Cardiac muscle cell (in vitro differentiated cells and primary cell): Measurements from ENCODE around the gene SSU72. TPM values are rescaled to one million over a fixed set of nuclear protein-coding genes. Genes with fewer than 3 reads are reported as not detected.
"Not testable (repeated sequence)": the region's sequence is repeated elsewhere in the genome, so short reads cannot be mapped to it uniquely, and the experiment has no call there.

Source experiments
- DNase-seq, 2 donors: peaks; one replicate each; pipeline versions ENCODE4 v3.0.0 to v3.0.0-alpha.2; 2010 to 2017; ENCODE audit warnings: low read depth in 1 of 2, low spot score in 1 of 2
- H3K27ac ChIP-seq: fragments of 200-600 bp; sonication (generic); 2 replicates; pipeline ENCODE4 v1.5.1; 2016
- H3K27me3 ChIP-seq: fragments of 200-600 bp; sonication (generic); 2 replicates; pipeline ENCODE4 v1.6.0; 2016; ENCODE audit warnings: control low read depth
- H3K36me3 ChIP-seq: fragments of 200-600 bp; sonication (generic); 2 replicates; pipeline ENCODE4 v1.5.1; 2016; ENCODE audit warnings: control low read depth
- H3K4me1 ChIP-seq: fragments of 200-600 bp; sonication (generic); 2 replicates; pipeline ENCODE4 v1.8.1; 2017; ENCODE audit warnings: low read depth, mild to moderate bottlenecking, mixed run types
- H3K4me3 ChIP-seq: fragments of 200-600 bp; sonication (generic); 2 replicates; pipeline ENCODE4 v1.5.1; 2016; ENCODE audit warnings: mild to moderate bottlenecking
- H3K9me3 ChIP-seq: fragments of 200-600 bp; sonication (generic); 2 replicates; pipeline ENCODE4 v1.5.1; 2017; ENCODE audit warnings: low read depth, mild to moderate bottlenecking, control low read depth
- CTCF ChIP-seq: IDR thresholded peaks from 2 replicates; pipeline ENCODE4 v1.5.1; 2012; ENCODE audit warnings: low read depth, mild to moderate bottlenecking, low read length
- polyA plus RNA-seq: library from polyadenylated mRNA; unstranded; fragments of >200 nt; fragmentation: Nextera tagmentation; extraction: Ambion mirVana; gene quantifications from 2 replicates; pipeline ENCODE4 v1.2.1, GENCODE V29; 2016
- total RNA-seq: library from RNA; depleted of rRNA; stranded (reverse); fragments of >200 nt; gene quantifications from 2 replicates; pipeline ENCODE4 v1.2.3, GENCODE V29; 2016

Gene SSU72
- total and polyA plus RNA-seq, 2 experiments from 2014 or later, result 97.3 to 202 TPM

GRCh38 chr1:1504777-1505365, 69.8 kb downstream of the SSU72 start:
- not testable (repeated sequence) for H3K27me3 ChIP-seq, H3K36me3 ChIP-seq, H3K9me3 ChIP-seq, H3K4me1 ChIP-seq
- peak overlapping the region; percentile 90 for H3K27ac ChIP-seq
- DNase-seq, result peak; percentile 72 to 73
- peak; percentile 62 for TF ChIP-seq CTCF
- peak overlapping the region; percentile 6 for H3K4me3 ChIP-seq

GRCh38 chr1:1495461-1495975, 79.1 kb downstream of the SSU72 start:
- not testable (repeated sequence) for H3K27me3 ChIP-seq, H3K27ac ChIP-seq, H3K4me1 ChIP-seq

GRCh38 chr1:1494311-1494710, 80.4 kb downstream of the SSU72 start:
- H3K4me1 ChIP-seq, H3K27me3 ChIP-seq, H3K9me3 ChIP-seq, DNase-seq, H3K4me3 ChIP-seq, H3K27ac ChIP-seq: not testable (repeated sequence)
- peaks cover 11% of the 10 kb centered on the region for H3K36me3 ChIP-seq

More at GRCh38 chr1:1495461-1495975, 79.1 kb downstream of the SSU72 start:
- H3K9me3 ChIP-seq, DNase-seq, H3K4me3 ChIP-seq: not testable (repeated sequence)
- peaks cover 11% of the 10 kb centered on the region for H3K36me3 ChIP-seq

Other genes starting within 250 kb of the SSU72 start
- gene TAS1R3, start 243.6 kb downstream of the SSU72 start, total RNA-seq, result 0.81 and 1.1 TPM in 2 replicates
- 0.32 and 0.70 TPM in 2 replicates for gene TAS1R3, start 243.6 kb downstream of the SSU72 start, polyA plus RNA-seq
- 78.1 and 105 TPM in 2 replicates for gene DVL1, start 225.4 kb downstream of the SSU72 start, total RNA-seq
- 29.1 and 49.2 TPM in 2 replicates for gene DVL1, start 225.4 kb downstream of the SSU72 start, polyA plus RNA-seq
- gene MXRA8, start 216.3 kb downstream of the SSU72 start, total RNA-seq, result 50.4 and 90.1 TPM in 2 replicates
- 42.2 and 58.8 TPM in 2 replicates for gene MXRA8, start 216.3 kb downstream of the SSU72 start, polyA plus RNA-seq
- 235 and 301 TPM in 2 replicates for gene AURKAIP1, start 199.7 kb downstream of the SSU72 start, total RNA-seq
- 252 and 305 TPM in 2 replicates for gene AURKAIP1, start 199.7 kb downstream of the SSU72 start, polyA plus RNA-seq
- 183 and 230 TPM in 2 replicates for gene CCNL2, start 175.5 kb downstream of the SSU72 start, total RNA-seq
- 283 and 301 TPM in 2 replicates for gene CCNL2, start 175.5 kb downstream of the SSU72 start, polyA plus RNA-seq
- 97.6 and 168 TPM in 2 replicates for gene MRPL20, start 167.6 kb downstream of the SSU72 start, total RNA-seq
- 204 and 255 TPM in 2 replicates for gene MRPL20, start 167.6 kb downstream of the SSU72 start, polyA plus RNA-seq
- 0.49 and 0.60 TPM in 2 replicates for gene ANKRD65, start 153.6 kb downstream of the SSU72 start, total RNA-seq
- 0.32 and 2.0 TPM in 2 replicates for gene ANKRD65, start 153.6 kb downstream of the SSU72 start, polyA plus RNA-seq
- gene VWA1, start 139.2 kb downstream of the SSU72 start, total RNA-seq, result 31.5 and 40.4 TPM in 2 replicates
- gene VWA1, start 139.2 kb downstream of the SSU72 start, polyA plus RNA-seq, result 31.5 and 48.1 TPM in 2 replicates
- gene ATAD3C, start 125.2 kb downstream of the SSU72 start, total RNA-seq, result 0.21 and 0.28 TPM in 2 replicates
- 0.49 and 0.53 TPM in 2 replicates for gene ATAD3C, start 125.2 kb downstream of the SSU72 start, polyA plus RNA-seq
- gene ATAD3B, start 103.1 kb downstream of the SSU72 start, total RNA-seq, result 28.1 and 37.4 TPM in 2 replicates
- 25.8 and 30.2 TPM in 2 replicates for gene ATAD3B, start 103.1 kb downstream of the SSU72 start, polyA plus RNA-seq
- gene ATAD3A, start 62.7 kb downstream of the SSU72 start, total RNA-seq, result 61.7 and 79.7 TPM in 2 replicates
- gene ATAD3A, start 62.7 kb downstream of the SSU72 start, polyA plus RNA-seq, result 74.8 and 77.9 TPM in 2 replicates
- gene TMEM240, start 34.2 kb downstream of the SSU72 start, total RNA-seq, result 8.1 and 26.0 TPM in 2 replicates
- 6.2 and 10.4 TPM in 2 replicates for gene TMEM240, start 34.2 kb downstream of the SSU72 start, polyA plus RNA-seq
- gene FNDC10, start 25.3 kb upstream of the SSU72 start, total RNA-seq, result 30.9 and 46.5 TPM in 2 replicates
- 34.1 and 62.3 TPM in 2 replicates for gene FNDC10, start 25.3 kb upstream of the SSU72 start, polyA plus RNA-seq
- gene MIB2, start 40.6 kb upstream of the SSU72 start, total RNA-seq, result 191 and 248 TPM in 2 replicates
- 160 and 168 TPM in 2 replicates for gene MIB2, start 40.6 kb upstream of the SSU72 start, polyA plus RNA-seq
- 23.6 and 30.0 TPM in 2 replicates for gene MMP23B, start 57.3 kb upstream of the SSU72 start, total RNA-seq
- gene MMP23B, start 57.3 kb upstream of the SSU72 start, polyA plus RNA-seq, result 11.3 and 14.1 TPM in 2 replicates
- 16.8 and 22.2 TPM in 2 replicates for gene CDK11B, start 84.1 kb upstream of the SSU72 start, total RNA-seq
- 16.6 and 17.9 TPM in 2 replicates for gene CDK11B, start 84.1 kb upstream of the SSU72 start, polyA plus RNA-seq
- gene SLC35E2B, start 117.9 kb upstream of the SSU72 start, total RNA-seq, result 57.9 and 74.6 TPM in 2 replicates
- 30.7 and 44.3 TPM in 2 replicates for gene SLC35E2B, start 117.9 kb upstream of the SSU72 start, polyA plus RNA-seq
- gene CDK11A, start 149.5 kb upstream of the SSU72 start, total RNA-seq, result 6.1 and 13.2 TPM in 2 replicates
- 12.4 and 16.6 TPM in 2 replicates for gene CDK11A, start 149.5 kb upstream of the SSU72 start, polyA plus RNA-seq
- 49.2 and 71.2 TPM in 2 replicates for gene NADK, start 203.6 kb upstream of the SSU72 start, total RNA-seq
- 42.7 and 45.2 TPM in 2 replicates for gene NADK, start 203.6 kb upstream of the SSU72 start, polyA plus RNA-seq